Fibroblast of skin of back (primary cell): ENCODE results near the gene PPIE.

Source experiments
- DNase-seq: peaks from one replicate; pipeline ENCODE4 v3.0.0-alpha.2; 2013

The PPIE gene

DNA sequence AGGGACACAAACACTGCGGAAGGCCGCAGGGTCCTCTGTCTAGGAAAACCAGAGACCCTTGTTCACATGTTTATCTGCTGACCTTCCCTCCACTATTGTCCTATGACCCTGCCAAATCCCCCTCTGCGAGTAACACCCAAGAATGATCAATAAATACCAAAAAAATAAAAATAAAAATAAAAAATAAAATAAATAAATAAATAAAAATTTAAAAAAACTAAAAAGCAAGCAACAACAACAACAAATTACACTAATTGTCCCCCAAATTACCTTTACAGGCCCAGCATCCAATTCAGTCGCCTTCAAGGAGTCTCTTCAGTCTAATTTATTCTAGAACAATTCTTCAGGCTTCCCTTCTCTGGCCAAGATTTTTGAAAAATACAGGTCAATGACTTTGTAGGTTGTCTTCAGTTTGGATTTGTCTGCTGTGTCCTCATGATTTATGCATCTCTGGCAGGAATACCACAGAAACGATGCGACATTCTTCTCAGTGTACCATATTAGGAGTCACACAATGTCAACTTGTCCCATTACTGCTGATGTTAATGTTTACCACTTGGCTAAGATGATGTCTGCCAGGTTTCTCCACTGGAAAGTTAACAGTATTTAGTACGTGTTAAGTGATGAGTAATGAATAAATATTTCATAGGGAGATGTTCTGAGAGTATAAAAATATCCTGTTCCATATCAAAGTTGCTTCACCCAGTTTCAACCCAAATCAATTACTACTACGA lies 70.3 kb downstream of the PPIE start:
- peak; percentile 49 for DNase-seq

GRCh38 chr1:39812913-39813312 lies 74.2 kb downstream of the PPIE start:
- DNase-seq, result no peak
